GM18505 (cell line): ENCODE results near the gene LRCH4.
"Not testable (repeated sequence)": the region's sequence is repeated elsewhere in the genome, so short reads cannot be mapped to it uniquely, and the experiment has no call there.

Experiments
- ATAC-seq: cut with Tn5 transposase; IDR thresholded peaks from one replicate; pipeline ENCODE4 v1.9.1; 2021; ENCODE audit not compliant: unreplicated experiment
- POLR2A ChIP-seq: IDR thresholded peaks from 4 replicates; pipeline ENCODE4 v1.6.1; 2011; ENCODE audit warnings: borderline replicate concordance; ENCODE audit not compliant: insufficient read depth, insufficient read length; ENCODE audit errors: extremely low read depth

Gene LRCH4

DNA sequence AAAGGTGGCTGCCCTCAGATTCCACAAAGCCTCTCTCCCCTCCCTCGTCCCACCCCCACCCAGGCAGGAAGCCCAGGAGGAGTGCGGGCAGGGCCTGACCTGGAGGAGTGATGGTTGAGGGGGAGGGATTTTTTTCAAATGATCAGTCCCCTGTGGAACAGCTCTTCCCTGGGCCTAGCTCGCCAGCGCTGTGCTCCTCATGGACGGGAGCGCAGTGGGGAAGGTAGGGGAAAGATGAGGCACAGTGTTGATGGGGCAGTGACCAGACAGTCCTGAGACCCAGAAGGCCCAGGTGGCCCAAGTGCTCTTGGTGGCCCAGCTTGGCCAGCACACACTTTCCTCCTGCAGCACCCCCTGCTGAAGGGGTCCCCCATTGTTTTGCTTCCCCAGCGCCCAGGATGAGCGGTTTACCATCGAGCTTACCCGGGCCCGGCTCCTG lies 20.8 kb downstream of the LRCH4 start:
- TF ChIP-seq POLR2A: no peak
- ATAC-seq: no peak

DNA sequence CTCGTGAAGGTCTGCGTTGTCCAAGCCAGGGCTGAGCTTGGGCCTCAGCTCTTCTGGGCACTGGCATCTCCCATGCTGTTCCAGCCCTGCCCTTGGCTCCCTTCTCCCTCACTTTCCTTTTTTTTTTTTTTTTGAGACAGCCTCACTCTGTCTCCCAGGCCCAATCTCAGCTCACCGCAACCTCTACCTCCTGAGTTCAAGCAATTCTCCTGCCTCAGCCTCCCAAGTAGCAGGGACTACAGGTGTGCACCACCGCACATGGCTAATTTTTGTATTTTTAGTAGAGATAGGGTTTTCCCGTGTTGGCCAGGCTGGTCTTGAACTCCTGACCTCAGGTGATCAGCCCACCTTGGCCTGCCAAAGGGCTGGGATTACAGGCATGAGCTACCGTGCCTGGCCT lies 21.5 kb downstream of the LRCH4 start:
- ATAC-seq: not testable (repeated sequence)

GRCh38 chr7:100563809-100564400 lies 22.0 kb downstream of the LRCH4 start:
- no peak for TF ChIP-seq POLR2A
- ATAC-seq: no peak

GRCh38 chr7:100563100-100563564 lies 22.8 kb downstream of the LRCH4 start:
- no peak for ATAC-seq
- TF ChIP-seq POLR2A: no peak

GRCh38 chr7:100562195-100563099 lies 23.5 kb downstream of the LRCH4 start:
- TF ChIP-seq POLR2A: no peak
- ATAC-seq: no peak

DNA sequence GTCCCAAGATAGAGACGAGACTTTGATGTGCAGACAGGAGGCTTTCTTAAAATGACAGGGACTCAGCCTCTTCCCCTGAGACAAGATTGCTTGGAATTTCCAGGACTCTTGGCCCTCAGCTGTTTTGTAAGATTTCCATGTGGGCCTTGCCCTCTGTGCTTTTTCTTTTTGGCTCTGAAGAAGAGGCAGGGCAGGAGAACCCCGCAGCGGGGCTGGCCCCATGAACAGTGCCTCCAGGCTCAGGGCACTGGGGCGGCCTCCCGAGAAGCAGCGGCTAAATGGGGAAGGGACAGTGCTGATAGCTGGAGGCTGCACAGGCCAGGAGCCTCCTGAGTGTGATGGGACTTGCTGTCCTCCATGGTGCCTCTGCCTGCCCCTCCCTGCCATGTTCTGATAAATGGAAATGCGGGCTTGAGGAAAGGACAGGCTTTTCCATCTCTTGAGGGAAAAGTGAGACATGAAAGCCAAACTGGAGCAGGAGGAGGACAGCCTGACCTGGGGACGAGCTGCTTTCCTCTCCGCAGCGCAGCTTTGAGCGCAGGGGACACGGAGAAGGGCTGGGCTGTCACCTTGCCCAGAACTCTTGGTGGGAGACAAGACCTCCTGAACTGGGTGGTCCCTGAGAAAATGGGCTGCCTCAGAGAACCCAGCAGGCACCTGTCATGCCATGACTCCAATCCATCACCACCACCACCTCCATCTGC lies 24.3 kb downstream of the LRCH4 start:
- no peak for ATAC-seq
- TF ChIP-seq POLR2A: no peak

DNA sequence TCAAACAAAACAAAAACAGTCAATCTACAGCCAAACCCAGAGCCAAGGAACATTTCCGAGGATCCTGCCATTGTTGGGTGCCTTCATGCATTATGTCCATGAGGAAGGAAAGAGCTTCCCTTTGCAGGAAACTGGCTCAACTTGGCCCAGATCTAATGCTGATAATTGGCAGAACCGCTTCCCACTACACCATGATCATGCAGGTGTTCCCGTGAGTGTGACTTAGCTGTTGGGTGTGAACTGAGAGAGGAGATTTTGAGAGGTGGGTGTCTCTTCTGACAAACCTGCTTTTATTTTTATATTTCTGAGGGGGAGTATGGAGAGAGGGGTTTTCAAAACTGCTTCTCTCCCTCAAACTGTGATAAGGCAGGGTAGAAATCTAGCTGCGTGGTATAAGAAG lies 26.8 kb downstream of the LRCH4 start:
- ATAC-seq: no peak
- TF ChIP-seq POLR2A: no peak

GRCh38 chr7:100556541-100556940 lies 29.4 kb downstream of the LRCH4 start:
- no peak for ATAC-seq
- no peak for TF ChIP-seq POLR2A

DNA sequence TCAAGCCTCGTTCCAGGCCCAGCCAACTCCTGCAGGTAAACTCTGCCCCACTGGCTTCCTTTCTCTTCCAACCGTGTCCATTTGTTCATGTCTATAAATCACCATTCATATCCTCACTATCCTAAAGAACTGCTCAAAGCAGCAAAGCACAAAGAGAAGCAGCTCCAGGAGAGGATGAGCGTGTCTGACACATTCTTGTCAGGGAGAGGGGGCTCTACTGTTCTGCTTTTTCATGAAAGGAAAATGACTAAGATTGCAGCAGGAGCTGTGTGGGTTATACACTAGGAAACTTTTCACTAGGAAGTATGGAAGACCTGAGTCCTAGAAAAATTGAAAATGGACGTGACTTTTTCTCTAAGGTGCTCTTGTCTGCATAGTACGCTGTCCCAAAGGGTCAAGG lies 30.2 kb downstream of the LRCH4 start:
- TF ChIP-seq POLR2A: no peak
- ATAC-seq: no peak

DNA sequence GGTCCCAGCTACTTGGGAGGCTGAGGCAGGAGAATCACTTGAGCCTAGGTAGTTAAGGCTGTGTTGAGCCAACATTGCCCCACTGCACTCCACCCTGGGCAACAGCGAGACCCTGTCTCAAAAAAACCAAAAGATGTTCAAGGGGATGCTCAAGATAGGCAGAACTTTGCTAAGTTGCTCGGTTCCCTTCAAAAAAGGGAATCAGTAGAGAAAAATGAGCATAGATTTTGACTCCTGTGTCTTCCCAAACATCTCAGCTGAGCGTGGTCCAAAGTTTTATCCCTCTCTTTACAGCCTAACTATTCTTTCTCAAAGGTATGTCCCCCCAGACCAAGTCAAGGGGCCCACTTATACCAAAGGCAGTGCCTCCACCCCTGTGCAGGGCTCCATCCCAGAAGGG lies 32.9 kb downstream of the LRCH4 start:
- TF ChIP-seq POLR2A: no peak
- no peak for ATAC-seq

GRCh38 chr7:100552532-100552931 lies 33.4 kb downstream of the LRCH4 start:
- ATAC-seq: no peak
- TF ChIP-seq POLR2A: no peak

- ATAC-seq: not testable (repeated sequence)
Observed at GRCh38 chr7:100548446-100548845, 37.5 kb downstream of the LRCH4 start.

DNA sequence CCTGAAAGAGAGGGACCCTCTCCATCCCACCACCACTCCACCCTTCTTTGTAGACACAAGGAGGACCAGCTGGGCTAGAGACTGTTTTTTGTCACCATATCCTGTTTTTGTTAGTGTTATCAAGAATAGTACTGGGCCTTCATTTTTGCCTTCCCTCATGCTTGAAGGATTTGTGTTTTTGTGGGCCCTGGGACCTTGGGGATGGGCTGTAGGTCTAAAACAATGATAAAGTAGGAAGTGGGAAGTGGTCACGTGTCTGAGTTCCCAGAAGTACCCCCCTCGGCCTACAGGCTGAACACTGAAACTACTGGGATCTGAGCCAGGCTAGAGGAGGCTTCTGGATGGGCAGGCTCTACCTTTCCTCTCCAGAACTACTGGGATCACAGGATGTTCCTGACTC lies 38.1 kb downstream of the LRCH4 start:
- no peak for ATAC-seq
- no peak for TF ChIP-seq POLR2A
